Caco-2 (cell line): ENCODE results near the gene TRAF3. TPM values are rescaled to one million over a fixed set of nuclear protein-coding genes. Genes with fewer than 3 reads are reported as not detected.

Source experiments
- BruUV-seq: library from RNA; stranded (reverse); fragments of 400-500 nt; replicated peaks from 2 replicates; lab custom pipeline; 2021; lab: Mats Ljungman, UMichigan
- CTCF ChIA-PET: fragments of 300-600 bp; sonication (Branson Sonifier 250); formaldehyde crosslinking; loops from one replicate; lab custom pipeline; 2022; ENCODE audit warnings: antibody characterized with exemption; lab: Charles Lee
- POLR2A ChIA-PET: fragments of 300-600 bp; sonication (Branson Sonifier 250); formaldehyde crosslinking; loops from one replicate; lab custom pipeline; 2022; ENCODE audit warnings: antibody characterized with exemption; lab: Charles Lee
- DNase-seq, 2 experiments: peaks; one replicate each; pipeline versions ENCODE4 v3.0.0 to v3.0.0-alpha.2; 2020 to 2022
- H3K27me3 ChIP-seq: replicated peaks from 2 replicates; pipeline ENCODE4 v1.6.0; 2011; ENCODE audit warnings: low read length; ENCODE audit not compliant: control insufficient read depth, insufficient read depth
- H3K36me3 ChIP-seq: 2 replicates; pipeline ENCODE4 v1.5.1; 2011; ENCODE audit warnings: low read length; ENCODE audit not compliant: control insufficient read depth, insufficient read depth
- H3K4me1 ChIP-seq: fragments of 250-450 bp; sonication (Bioruptor Pico); 2 replicates; pipeline ENCODE4 v1.5.1; 2020; ENCODE audit warnings: mild to moderate bottlenecking
- H3K4me3 ChIP-seq: 2 replicates; pipeline ENCODE4 v1.5.1; 2011; ENCODE audit warnings: low read depth, mild to moderate bottlenecking, control low read depth, low read length
- H3K9me3 ChIP-seq: fragments of 250-450 bp; sonication (Bioruptor Pico); 2 replicates; pipeline ENCODE4 v1.5.1; 2020; ENCODE audit warnings: mild to moderate bottlenecking, moderate library complexity
- H3K27ac Mint-ChIP-seq: one replicate; pipeline ENCODE4 v1.8.0; 2022; ENCODE audit warnings: mixed read lengths; ENCODE audit not compliant: unreplicated experiment
- H3K27me3 Mint-ChIP-seq: one replicate; pipeline ENCODE4 v1.8.0; 2022; ENCODE audit warnings: mixed read lengths; ENCODE audit not compliant: insufficient read depth, unreplicated experiment
- H3K36me3 Mint-ChIP-seq: one replicate; pipeline ENCODE4 v1.8.0; 2022; ENCODE audit warnings: mild to moderate bottlenecking, mixed read lengths; ENCODE audit not compliant: insufficient read depth, unreplicated experiment
- H3K4me1 Mint-ChIP-seq: one replicate; pipeline ENCODE4 v1.8.0; 2022; ENCODE audit warnings: low read depth, mixed read lengths; ENCODE audit not compliant: unreplicated experiment
- H3K4me3 Mint-ChIP-seq: one replicate; pipeline ENCODE4 v1.8.0; 2022; ENCODE audit warnings: mild to moderate bottlenecking, moderate library complexity, mixed read lengths; ENCODE audit not compliant: unreplicated experiment
- H3K9me3 Mint-ChIP-seq: one replicate; pipeline ENCODE4 v1.8.0; 2022; ENCODE audit warnings: mixed read lengths; ENCODE audit not compliant: unreplicated experiment
- intact Hi-C: fragments of 100-400 bp; cut with micrococcal nuclease; formaldehyde crosslinking; loops from one replicate; pipeline ENCODE4 v1.10.0; 2022; ENCODE audit not compliant: unreplicated experiment
- total RNA-seq: library from RNA; stranded (reverse); gene quantifications from 2 replicates; pipeline ENCODE4 v1.2.3, GENCODE V29; 2022
- TF ChIP-seq, protein P1 (sequence below), 2 experiments: fragments of 200-600 bp in 1 of 2; IDR thresholded peaks; 1 replicate in 1 of 2; 2 replicates in 1 of 2; pipeline versions ENCODE4 v1.5.1 to v1.8.0; 2011 to 2022; ENCODE audit warnings: antibody characterized with exemption in 1 of 2, control low read depth in 1 of 2, inconsistent platforms in 1 of 2, low read depth in 1 of 2, low read length in 1 of 2, mild to moderate bottlenecking in 1 of 2, moderate library complexity in 1 of 2; ENCODE audit not compliant: insufficient read depth in 1 of 2, severe bottlenecking in 1 of 2, unreplicated experiment in 1 of 2

Gene TRAF3
- total RNA-seq, 1 experiment from 2014 or later, result 16.6 TPM

DNA sequence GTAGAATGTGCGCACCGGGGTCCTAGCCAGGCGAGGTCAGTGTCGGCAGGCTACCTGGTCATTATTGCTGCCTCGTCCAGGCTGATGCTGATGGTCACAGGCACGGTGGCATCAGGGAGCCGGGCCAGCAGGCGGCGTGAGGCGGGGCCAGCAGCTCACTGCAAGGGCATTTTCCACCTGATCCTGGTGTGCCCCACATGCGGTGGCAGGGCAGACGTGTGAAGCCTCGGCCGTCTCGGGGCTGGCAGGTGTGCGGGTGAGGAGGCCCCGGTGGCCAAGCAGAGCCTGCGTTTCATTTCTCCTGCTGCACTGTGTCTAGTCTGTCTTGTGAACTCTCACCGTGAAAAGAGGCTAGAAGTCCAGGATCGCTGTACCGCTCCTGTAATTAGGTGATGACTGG, 133.2 kb downstream of the TRAF3 start:
- H3K27me3 Mint-ChIP-seq, result no peaks in the 10 kb centered on the region
- Histone ChIP-seq H3K4me3 (no peak overlapping the region), H3K27me3 (no peaks in the 10 kb centered on the region), H3K36me3 (no peaks in the 10 kb centered on the region; the same call in 1 of the 2 replicates), H3K9me3 (no peaks in the 10 kb centered on the region), H3K4me1 (no peaks in the 10 kb centered on the region)
- CTCF ChIA-PET, result no interaction called here
- no peak overlapping the region for H3K27ac Mint-ChIP-seq
- intact Hi-C loops, result no loop called here
- POLR2A ChIA-PET, result no interaction called here
- H3K9me3 Mint-ChIP-seq, result no peaks in the 10 kb centered on the region
- H3K4me1 Mint-ChIP-seq, result no peaks in the 10 kb centered on the region
- DNase-seq, result no peak
- H3K4me3 Mint-ChIP-seq, result no peak overlapping the region
- H3K36me3 Mint-ChIP-seq, result peaks cover 15% of the 10 kb centered on the region
- TF ChIP-seq, protein P1, sequence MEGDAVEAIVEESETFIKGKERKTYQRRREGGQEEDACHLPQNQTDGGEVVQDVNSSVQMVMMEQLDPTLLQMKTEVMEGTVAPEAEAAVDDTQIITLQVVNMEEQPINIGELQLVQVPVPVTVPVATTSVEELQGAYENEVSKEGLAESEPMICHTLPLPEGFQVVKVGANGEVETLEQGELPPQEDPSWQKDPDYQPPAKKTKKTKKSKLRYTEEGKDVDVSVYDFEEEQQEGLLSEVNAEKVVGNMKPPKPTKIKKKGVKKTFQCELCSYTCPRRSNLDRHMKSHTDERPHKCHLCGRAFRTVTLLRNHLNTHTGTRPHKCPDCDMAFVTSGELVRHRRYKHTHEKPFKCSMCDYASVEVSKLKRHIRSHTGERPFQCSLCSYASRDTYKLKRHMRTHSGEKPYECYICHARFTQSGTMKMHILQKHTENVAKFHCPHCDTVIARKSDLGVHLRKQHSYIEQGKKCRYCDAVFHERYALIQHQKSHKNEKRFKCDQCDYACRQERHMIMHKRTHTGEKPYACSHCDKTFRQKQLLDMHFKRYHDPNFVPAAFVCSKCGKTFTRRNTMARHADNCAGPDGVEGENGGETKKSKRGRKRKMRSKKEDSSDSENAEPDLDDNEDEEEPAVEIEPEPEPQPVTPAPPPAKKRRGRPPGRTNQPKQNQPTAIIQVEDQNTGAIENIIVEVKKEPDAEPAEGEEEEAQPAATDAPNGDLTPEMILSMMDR (IDR thresholded peaks at IDR 0.05; ENCODE audit: insufficient read depth in 1 of 2, low read depth in 1 of 2, low read length in 1 of 2, severe bottlenecking in 1 of 2, unreplicated experiment in 1 of 2), result no peak
- BruUV-seq, result no TSS peak

DNA sequence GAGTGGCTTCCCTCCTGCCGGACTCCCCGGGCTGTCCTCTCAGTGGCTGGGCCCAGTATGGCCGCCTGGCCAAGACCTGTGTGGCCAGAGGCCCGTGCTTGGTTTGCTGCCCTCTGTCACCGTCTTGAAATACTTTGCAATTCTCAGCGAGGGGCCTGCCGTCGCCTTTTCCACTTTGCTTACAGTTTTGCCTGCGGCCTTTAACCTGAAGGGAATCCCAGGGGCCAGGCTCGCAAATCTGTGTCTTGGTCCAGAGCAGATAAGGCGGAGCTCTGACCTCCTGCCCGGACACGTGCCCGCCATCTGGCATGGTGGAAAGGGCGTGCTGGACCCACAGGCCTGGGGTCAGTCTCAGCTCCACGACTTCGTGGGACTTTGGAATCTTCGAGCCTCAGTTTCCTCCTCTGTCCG, 134.3 kb downstream of the TRAF3 start:
- BruUV-seq, result no TSS peak

DNA sequence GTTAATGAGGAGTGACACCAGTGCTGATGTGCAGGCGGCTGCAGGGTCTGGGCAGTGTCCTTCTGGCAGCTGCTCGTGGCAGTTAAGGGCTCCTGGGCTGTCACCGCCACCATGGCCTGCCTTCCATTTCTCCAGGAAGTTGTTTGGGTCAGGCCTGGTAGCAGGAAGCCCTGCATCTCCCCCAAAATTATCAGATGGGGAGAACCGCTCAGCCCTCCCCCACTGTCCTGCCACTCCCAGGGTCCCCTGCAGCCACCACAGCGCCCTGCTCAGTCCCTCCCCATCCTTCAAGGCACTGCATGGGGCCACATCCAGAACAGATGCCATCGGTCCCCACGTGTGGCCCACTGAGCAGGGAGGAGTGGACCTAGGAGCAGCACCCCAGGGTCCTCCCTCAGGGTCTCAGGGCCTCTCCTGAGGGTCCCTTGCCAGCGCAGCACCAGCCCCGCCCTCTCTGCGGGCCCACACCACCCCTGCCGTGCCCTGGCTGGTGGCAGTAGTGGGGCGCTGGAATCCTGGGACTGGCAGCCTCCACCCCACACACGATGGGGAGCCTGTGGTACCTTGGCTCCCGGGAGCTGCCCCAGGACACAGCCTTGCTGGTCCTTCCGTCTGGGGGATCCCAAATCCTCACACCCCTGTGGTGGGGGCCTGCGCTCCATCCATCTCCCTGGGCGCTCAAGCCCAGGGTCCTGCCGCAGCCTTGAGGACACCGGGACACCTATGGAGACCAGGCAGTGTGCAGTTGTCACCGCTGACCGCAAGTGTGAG, 134.9 kb downstream of the TRAF3 start:
- Histone ChIP-seq H3K4me3 (no peak overlapping the region), H3K4me1 (no peaks in the 10 kb centered on the region), H3K27me3 (no peaks in the 10 kb centered on the region), H3K36me3 (no peaks in the 10 kb centered on the region), H3K9me3 (no peaks in the 10 kb centered on the region)
- no peaks in the 10 kb centered on the region for H3K9me3 Mint-ChIP-seq
- BruUV-seq, result no TSS peak
- no peak overlapping the region for H3K27ac Mint-ChIP-seq
- ChIA-PET CTCF (interaction anchor here (0.6 kb wide), 1 partner anchor 436 kb away, joined by 8 read pairs; no protein-coding TSS in a partner anchor), POLR2A (no interaction called here)
- no peaks in the 10 kb centered on the region for H3K27me3 Mint-ChIP-seq
- intact Hi-C loops, result no loop called here
- no peak for DNase-seq
- TF ChIP-seq, protein P1 (IDR thresholded peaks at IDR 0.05; ENCODE audit: insufficient read depth in 1 of 2, low read depth in 1 of 2, low read length in 1 of 2, severe bottlenecking in 1 of 2, unreplicated experiment in 1 of 2), result no peak
- H3K4me1 Mint-ChIP-seq, result no peaks in the 10 kb centered on the region
- H3K36me3 Mint-ChIP-seq, result peaks cover 15% of the 10 kb centered on the region
- no peak overlapping the region for H3K4me3 Mint-ChIP-seq

More for the DNA sequence above, 134.3 kb downstream of the TRAF3 start:
- Mint-ChIP-seq H3K4me3 (no peak overlapping the region), H3K9me3 (no peaks in the 10 kb centered on the region), H3K27ac (no peak overlapping the region), H3K36me3 (peaks cover 15% of the 10 kb centered on the region), H3K4me1 (no peaks in the 10 kb centered on the region), H3K27me3 (no peaks in the 10 kb centered on the region)
- H3K9me3 ChIP-seq, result no peaks in the 10 kb centered on the region
- intact Hi-C loops, result no loop called here
- H3K4me3 ChIP-seq, result no peak overlapping the region
- no peaks in the 10 kb centered on the region for H3K27me3 ChIP-seq
- ChIA-PET POLR2A (no interaction called here), CTCF (no interaction called here)
- no peaks in the 10 kb centered on the region for H3K36me3 ChIP-seq
- H3K4me1 ChIP-seq, result no peaks in the 10 kb centered on the region
- TF ChIP-seq, protein P1 (IDR thresholded peaks at IDR 0.05; ENCODE audit: insufficient read depth in 1 of 2, low read depth in 1 of 2, low read length in 1 of 2, severe bottlenecking in 1 of 2, unreplicated experiment in 1 of 2), result no peak
- no peak for DNase-seq
